ENCODE results near the gene PKIG. TPM values are rescaled to one million over a fixed set of nuclear protein-coding genes. Genes with fewer than 3 reads are reported as not detected.

Gene PKIG
- total RNA-seq, 1 experiment from 2014 or later: 27.0 TPM

GRCh38 chr20:44646641-44647274 lies 64.4 kb downstream of the PKIG start:
- no peak overlapping the region for H4K5ac ChIP-seq (ENCODE audit: insufficient read length, low read depth, low read length)
- H3K18ac ChIP-seq (ENCODE audit: insufficient read length, low read depth, low read length): no peak overlapping the region
- no peak overlapping the region for H3K23ac ChIP-seq (ENCODE audit: insufficient read length, low read depth, low read length)
- H3K79me2 ChIP-seq (ENCODE audit: insufficient read depth, low read length): no peaks in the 10 kb centered on the region
- no peak overlapping the region for H4K8ac ChIP-seq (replicated peaks; ENCODE audit: insufficient read length, low read depth, low read length)
- H2BK15ac ChIP-seq (ENCODE audit: low read depth, low read length): no peak overlapping the region
- H3T11ph ChIP-seq (ENCODE audit: low read length): no peak overlapping the region
- no peak for DNase-seq
- no peaks in the 10 kb centered on the region for H3K9me3 ChIP-seq (ENCODE audit: control insufficient read depth, low read depth, low read length)
- peaks cover 3% of the 10 kb centered on the region for H3K23me2 ChIP-seq (ENCODE audit: insufficient read length, low read depth, low read length, poor library complexity, severe bottlenecking)
- no CpG with 5 or more reads among the region's 10 CpGs for WGBS (ENCODE audit: extremely low coverage, insufficient read length, low lambda C conversion rate)
- H3K14ac ChIP-seq (ENCODE audit: insufficient read depth, low read length): no peak overlapping the region
- Mint-ChIP-seq H3K4me1 (peaks cover 54 to 63% of the 10 kb centered on the region in 2 experiments), H3K27me3 (ENCODE audit: low read depth) (peaks cover 9% of the 10 kb centered on the region), H3K4me3 (0 out of 5 replicates have a peak overlapping the region, but pooled peaks of 1 of the 2 experiments have one; percentile 5), H3K27ac (peak overlapping the region in 1 of 3 experiments; percentile 91; a peak in 1 of 7 replicates), H3K36me3 (ENCODE audit: insufficient read depth in 1 of 3, low read depth in 3 of 3) (no peaks in the 10 kb centered on the region; a peak in 1 of 7 replicates), H3K9me3 (no peaks in the 10 kb centered on the region)
- no peak for TF ChIP-seq CTCF (conservative IDR thresholded peaks at IDR 0.05)
- H2AK5ac ChIP-seq (ENCODE audit: insufficient read length, low read length): no peak overlapping the region
- no peaks in the 10 kb centered on the region for H4K20me1 ChIP-seq (ENCODE audit: control insufficient read depth, insufficient read depth, insufficient read length)
- H3K4ac ChIP-seq (ENCODE audit: low read depth, low read length): no peak overlapping the region
- H2BK20ac ChIP-seq (ENCODE audit: low read depth, low read length, poor library complexity, severe bottlenecking): no peak overlapping the region
- H3K27ac ChIP-seq (ENCODE audit: insufficient read length, low read depth, low read length): no peak overlapping the region
- no peaks in the 10 kb centered on the region for H3K79me1 ChIP-seq (ENCODE audit: insufficient read depth, low read depth, low read length, poor library complexity, severe bottlenecking)
- peaks cover 18% of the 10 kb centered on the region; the same call in 1 of the 2 replicates for H3K4me1 ChIP-seq (ENCODE audit: insufficient read depth, low read length)
- H2BK12ac ChIP-seq (ENCODE audit: insufficient read length, low read depth, low read length): no peak overlapping the region
- H2AFZ ChIP-seq (ENCODE audit: low read length): no peak overlapping the region
- no peak overlapping the region for H3K9ac ChIP-seq (ENCODE audit: extremely low read depth, insufficient read length, low read length)
- H3K4me2 ChIP-seq (ENCODE audit: insufficient read depth, insufficient read length, low read length): no peak overlapping the region
- H3K27me3 ChIP-seq (ENCODE audit: insufficient read depth, low read length): no peaks in the 10 kb centered on the region; the same call in 1 of the 2 replicates
- H2BK120ac ChIP-seq (ENCODE audit: low read depth, low read length, poor library complexity, severe bottlenecking): no peak overlapping the region
- no peak overlapping the region for H3K56ac ChIP-seq (ENCODE audit: insufficient read length, low read depth, low read length)
- H2BK5ac ChIP-seq (ENCODE audit: insufficient read length, low read length): no peak overlapping the region
- H4K91ac ChIP-seq (ENCODE audit: insufficient read length, low read depth, low read length): no peak overlapping the region
